Suprapubic skin (tissue), 4 donors: ENCODE data around the gene GIMAP1. TPM values are rescaled to one million over a fixed set of nuclear protein-coding genes. Genes with fewer than 3 reads are reported as not detected.

Source experiments
- DNase-seq, 2 donors: peaks; one replicate each; pipeline ENCODE4 v3.0.0-alpha.2; 2019; ENCODE audit warnings: low spot score in 2 of 2
- H3K27ac ChIP-seq: fragments of 200-600 bp; sonication (generic); one replicate; pipeline ENCODE4 v1.5.1; 2019
- H3K27me3 ChIP-seq: fragments of 200-600 bp; sonication (generic); one replicate; pipeline ENCODE4 v1.5.1; 2019
- H3K36me3 ChIP-seq: fragments of 200-600 bp; sonication (generic); one replicate; pipeline ENCODE4 v1.5.1; 2019
- H3K4me1 ChIP-seq: fragments of 200-600 bp; sonication (generic); one replicate; pipeline ENCODE4 v1.5.1; 2019
- H3K4me3 ChIP-seq: fragments of 200-600 bp; sonication (generic); one replicate; pipeline ENCODE4 v1.5.1; 2019; ENCODE audit warnings: mild to moderate bottlenecking
- H3K9me3 ChIP-seq: fragments of 200-600 bp; sonication (generic); one replicate; pipeline ENCODE4 v1.5.1; 2019
- CTCF ChIP-seq, 2 donors: fragments of 200-600 bp in 1 of 2; fragments of 450-650 bp in 1 of 2; sonication (generic) in 1 of 2; IDR thresholded peaks; one replicate each; pipeline ENCODE4 v1.5.1; 2016 to 2019; ENCODE audit warnings: antibody characterized with exemption in 2 of 2, mild to moderate bottlenecking in 1 of 2, moderate library complexity in 1 of 2
- EP300 ChIP-seq: sonication (generic); formaldehyde crosslinking; IDR thresholded peaks from one replicate; pipeline ENCODE4 v1.6.1; 2017; ENCODE audit warnings: antibody characterized with exemption
- POLR2A ChIP-seq, 2 donors: fragments of 450-650 bp; IDR thresholded peaks; one replicate each; pipeline ENCODE4 v1.6.1; 2017; ENCODE audit warnings: antibody characterized with exemption in 2 of 2, mild to moderate bottlenecking in 2 of 2, moderate library complexity in 2 of 2
- POLR2AphosphoS5 ChIP-seq, 3 donors: sonication (generic); formaldehyde crosslinking; IDR thresholded peaks; one replicate each; pipeline ENCODE4 v1.6.1; 2017; ENCODE audit warnings: antibody characterized with exemption in 3 of 3
- WGBS: methylation state at CpG from one replicate; pipeline ENCODE4 v1.1.5; 2018; 5-methylcytosine and 5-hydroxymethylcytosine counted together
- total RNA-seq, 4 donors: library from RNA; depleted of rRNA; stranded (reverse); fragments of >200 nt; gene quantifications; one replicate each; pipeline ENCODE4 v1.1.0, GENCODE V29; 2016

GIMAP1 gene
- total RNA-seq, 4 donors from 2014 or later: 0.38 to 3.9 (median 2.2) TPM

- H3K4me1 ChIP-seq: no peaks in the 10 kb centered on the region
- no peaks in the 10 kb centered on the region for H3K9me3 ChIP-seq
- no peak for TF ChIP-seq EP300
- TF ChIP-seq CTCF (IDR thresholded peaks at IDR 0.05): no peak
- TF ChIP-seq POLR2A (IDR thresholded peaks at IDR 0.05): no peak
- peaks cover 5% of the 10 kb centered on the region for H3K36me3 ChIP-seq
- no peak overlapping the region for H3K27ac ChIP-seq
- H3K4me3 ChIP-seq: no peak overlapping the region
- no peaks in the 10 kb centered on the region for H3K27me3 ChIP-seq
- WGBS: 72% methylated on average over 5 of the region's 8 CpGs
- no peak for DNase-seq
These were observed 27.7 kb downstream of the GIMAP1 start for GRCh38 chr7:150744041-150744656.

GRCh38 chr7:150745086-150745485 is 28.7 kb downstream of the GIMAP1 start:
- TF ChIP-seq POLR2AphosphoS5 (IDR thresholded peaks at IDR 0.05) (no peak), POLR2A (IDR thresholded peaks at IDR 0.05) (no peak), EP300 (no peak), CTCF (IDR thresholded peaks at IDR 0.05) (no peak)
- WGBS: 85% methylated on average over 4 of the region's 5 CpGs
- H3K36me3 ChIP-seq: peaks cover 5% of the 10 kb centered on the region
- H3K9me3 ChIP-seq: no peaks in the 10 kb centered on the region
- no peaks in the 10 kb centered on the region for H3K4me1 ChIP-seq
- no peak overlapping the region for H3K27ac ChIP-seq
- H3K4me3 ChIP-seq: no peak overlapping the region
- no peaks in the 10 kb centered on the region for H3K27me3 ChIP-seq
- no peak for DNase-seq

- Histone ChIP-seq H3K36me3 (peaks cover 5% of the 10 kb centered on the region), H3K27ac (no peak overlapping the region), H3K9me3 (no peaks in the 10 kb centered on the region), H3K4me3 (no peak overlapping the region), H3K27me3 (no peaks in the 10 kb centered on the region), H3K4me1 (no peaks in the 10 kb centered on the region)
- DNase-seq: no peak
- 76% methylated on average over 3 of the region's 3 CpGs for WGBS
- TF ChIP-seq EP300: no peak
- no peak for TF ChIP-seq POLR2AphosphoS5 (IDR thresholded peaks at IDR 0.05)
- no peak for TF ChIP-seq POLR2A (IDR thresholded peaks at IDR 0.05)
- no peak for TF ChIP-seq CTCF (IDR thresholded peaks at IDR 0.05)
These were observed 29.5 kb downstream of the GIMAP1 start for GRCh38 chr7:150745876-150746275.

- WGBS: 78% methylated on average over 6 of the region's 6 CpGs
- no peak for TF ChIP-seq CTCF (IDR thresholded peaks at IDR 0.05)
- TF ChIP-seq POLR2A (IDR thresholded peaks at IDR 0.05): no peak
- no peak for TF ChIP-seq EP300
- no peak for TF ChIP-seq POLR2AphosphoS5 (IDR thresholded peaks at IDR 0.05)
- DNase-seq: no peak
These were observed 30.5 kb downstream of the GIMAP1 start for GRCh38 chr7:150746921-150747320.

GRCh38 chr7:150748376-150748775 is 32.0 kb downstream of the GIMAP1 start:
- H3K27ac ChIP-seq: no peak overlapping the region
- H3K36me3 ChIP-seq: peaks cover 2% of the 10 kb centered on the region
- H3K4me3 ChIP-seq: no peak overlapping the region
- TF ChIP-seq POLR2AphosphoS5 (IDR thresholded peaks at IDR 0.05): no peak
- TF ChIP-seq EP300: no peak
- TF ChIP-seq CTCF (IDR thresholded peaks at IDR 0.05): no peak
- TF ChIP-seq POLR2A (IDR thresholded peaks at IDR 0.05): no peak
- WGBS: 63% methylated on average over 4 of the region's 4 CpGs
- H3K4me1 ChIP-seq: no peaks in the 10 kb centered on the region
- no peak for DNase-seq
- no peaks in the 10 kb centered on the region for H3K27me3 ChIP-seq
- H3K9me3 ChIP-seq: no peaks in the 10 kb centered on the region

More at GRCh38 chr7:150746921-150747320, 30.5 kb downstream of the GIMAP1 start:
- no peak overlapping the region for H3K27ac ChIP-seq
- H3K36me3 ChIP-seq: peaks cover 5% of the 10 kb centered on the region
- H3K4me1 ChIP-seq: no peaks in the 10 kb centered on the region
- H3K4me3 ChIP-seq: no peak overlapping the region
- H3K9me3 ChIP-seq: no peaks in the 10 kb centered on the region
- no peaks in the 10 kb centered on the region for H3K27me3 ChIP-seq
